Activated CD4-positive, alpha-beta T cell treated with anti-CD3 and anti-CD28 coated beads for 1 hour (primary cell): ENCODE data around the gene DAB2.
"Not testable (repeated sequence)": the region's sequence is repeated elsewhere in the genome, so short reads cannot be mapped to it uniquely, and the experiment has no call there.

Experiments
- DNase-seq: peaks from one replicate; pipeline ENCODE4 v3.0.0-alpha.2; 2020

Gene DAB2

DNA sequence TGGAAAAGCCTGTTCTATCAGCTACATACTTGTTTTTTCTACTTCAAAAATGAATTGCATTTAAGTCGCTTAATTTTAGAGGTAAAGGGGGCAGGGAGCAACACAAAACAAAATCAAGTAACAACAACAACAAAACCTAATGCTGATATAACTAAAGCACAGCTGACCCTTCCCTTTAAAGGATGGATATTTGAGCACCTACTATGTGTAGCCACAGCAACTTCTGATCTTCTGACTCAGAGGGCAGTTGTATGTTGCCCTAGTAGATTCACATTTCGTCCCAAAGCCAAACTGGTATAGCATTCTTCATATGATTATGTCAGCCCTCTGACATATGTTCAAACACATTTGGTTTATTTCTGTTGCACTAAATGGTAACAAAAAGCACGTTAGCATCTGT is 6.8 kb downstream of the DAB2 start:
- no peak for DNase-seq

DNA sequence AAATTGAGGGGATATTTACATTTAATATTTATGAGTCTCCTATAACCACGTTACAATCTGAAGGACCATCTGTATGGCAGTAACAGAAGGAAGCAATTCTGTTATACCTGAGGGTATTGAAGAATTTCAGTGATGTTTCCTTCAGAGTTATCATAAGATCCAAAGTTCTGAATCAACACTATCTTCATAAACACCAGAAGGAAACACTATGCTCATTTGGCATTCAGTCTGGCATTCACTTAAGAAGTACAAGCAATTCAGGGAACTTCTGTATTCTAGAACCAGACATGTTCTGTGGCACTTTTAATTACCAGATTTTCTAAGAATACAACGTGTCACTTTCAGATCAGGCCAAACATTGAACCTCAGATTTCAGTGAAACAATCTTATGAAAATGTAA is 9.6 kb downstream of the DAB2 start:
- no peak for DNase-seq

DNA sequence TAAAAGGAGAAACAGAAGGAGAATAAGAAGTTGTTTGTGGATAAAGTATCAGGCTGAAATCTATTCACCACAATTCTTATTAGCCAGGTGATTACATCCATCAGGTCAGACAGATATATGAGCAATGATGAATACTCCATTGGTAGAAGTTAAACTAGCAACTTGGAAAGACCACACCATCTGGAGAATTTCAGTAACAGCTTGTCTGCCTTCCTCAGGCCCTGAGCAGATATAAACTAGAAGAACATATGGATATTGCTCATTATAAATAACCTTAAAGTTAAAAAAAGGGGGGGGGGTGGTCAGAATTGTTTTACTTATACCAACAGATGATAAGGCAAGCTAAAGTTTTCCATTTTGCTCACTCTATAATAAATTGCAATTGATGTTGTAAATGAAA is 10.4 kb downstream of the DAB2 start:
- no peak for DNase-seq

DNA sequence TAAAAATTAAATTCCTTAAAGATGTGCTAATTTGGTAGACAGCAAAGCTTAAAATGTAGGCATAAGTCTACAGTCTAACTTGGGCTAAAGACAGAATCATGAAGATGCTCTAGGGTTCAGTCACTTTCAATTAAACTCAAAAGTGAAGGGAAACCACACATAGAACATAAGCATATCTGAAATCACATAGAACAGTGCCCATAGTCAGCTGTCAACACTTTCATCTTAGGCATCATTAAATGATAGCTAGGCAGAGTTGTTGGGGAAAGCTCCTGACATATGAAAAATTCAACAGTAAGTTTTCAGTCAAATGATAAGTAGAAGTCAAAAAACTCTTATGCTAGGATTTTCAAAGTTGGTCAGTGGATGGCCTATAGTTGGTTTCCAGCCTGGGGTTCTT is 11.0 kb downstream of the DAB2 start:
- DNase-seq: no peak

DNA sequence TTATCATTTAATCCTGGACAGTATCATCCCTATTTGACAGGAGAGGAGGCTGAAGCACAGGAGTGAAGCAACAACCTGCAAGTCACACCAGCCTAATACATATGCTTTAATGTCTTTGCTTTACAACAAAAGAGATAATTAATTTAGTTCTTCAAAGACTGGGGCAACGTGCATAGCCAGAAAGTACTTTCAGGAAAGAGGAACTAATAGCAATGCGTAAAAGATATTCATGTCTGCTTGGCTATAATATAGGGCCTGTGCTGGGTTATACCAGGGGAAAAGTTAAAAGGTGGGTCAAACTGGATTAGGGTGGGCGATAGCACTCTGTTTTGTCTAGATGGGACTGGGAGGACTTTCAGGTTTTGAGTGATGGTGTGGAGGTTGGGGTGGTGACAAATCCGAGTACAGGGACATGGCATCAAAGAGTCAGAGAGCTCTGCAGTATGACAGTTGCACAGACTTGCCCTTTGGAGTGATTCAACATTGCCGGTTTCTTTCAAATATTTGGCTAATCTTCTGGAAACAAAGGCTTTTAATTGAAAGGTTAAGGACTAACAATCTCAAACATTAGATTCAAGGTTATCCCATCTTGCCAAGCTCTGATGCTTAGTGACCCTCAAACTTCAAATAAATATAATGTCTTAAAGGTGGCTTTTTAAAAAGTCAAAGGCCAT is 11.9 kb downstream of the DAB2 start:
- DNase-seq: no peak

DNA sequence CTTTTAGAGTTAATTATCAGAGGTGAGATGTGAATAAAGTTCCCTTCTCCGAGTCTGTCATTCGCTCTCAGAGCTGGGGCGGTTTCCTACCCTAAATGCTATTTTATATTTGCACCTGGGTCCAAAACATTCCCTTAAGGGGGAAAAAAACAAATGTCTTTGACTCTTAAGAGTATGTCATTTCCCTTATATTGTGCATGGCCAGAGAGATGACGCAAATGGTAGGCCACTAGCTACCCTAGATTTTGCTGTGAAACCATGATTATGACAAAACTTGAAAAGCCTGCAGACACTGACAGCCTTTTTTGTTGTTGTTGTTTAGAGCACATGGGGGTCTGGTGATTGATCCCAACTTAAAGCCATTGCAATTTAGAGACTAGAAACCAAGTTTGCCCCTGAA is 12.8 kb downstream of the DAB2 start:
- DNase-seq: no peak

DNA sequence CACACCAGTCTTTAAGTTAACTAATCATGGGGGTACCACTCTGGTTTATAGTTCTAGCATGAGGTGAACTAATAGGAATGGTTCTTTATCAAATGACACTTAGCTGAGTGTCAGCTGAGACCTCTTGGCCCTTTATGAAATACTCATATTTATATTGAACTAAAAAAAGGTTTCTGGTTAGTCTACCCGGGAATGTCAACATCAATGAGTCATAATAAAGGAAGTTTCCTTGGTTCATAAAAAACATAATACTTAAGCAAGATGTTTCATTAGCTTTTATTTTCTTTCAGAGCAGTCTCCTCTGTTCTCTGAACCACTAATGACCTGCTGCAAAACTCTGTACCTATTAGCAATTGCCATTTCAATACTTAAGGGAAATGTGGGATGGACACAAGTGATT is 13.7 kb downstream of the DAB2 start:
- no peak for DNase-seq

DNA sequence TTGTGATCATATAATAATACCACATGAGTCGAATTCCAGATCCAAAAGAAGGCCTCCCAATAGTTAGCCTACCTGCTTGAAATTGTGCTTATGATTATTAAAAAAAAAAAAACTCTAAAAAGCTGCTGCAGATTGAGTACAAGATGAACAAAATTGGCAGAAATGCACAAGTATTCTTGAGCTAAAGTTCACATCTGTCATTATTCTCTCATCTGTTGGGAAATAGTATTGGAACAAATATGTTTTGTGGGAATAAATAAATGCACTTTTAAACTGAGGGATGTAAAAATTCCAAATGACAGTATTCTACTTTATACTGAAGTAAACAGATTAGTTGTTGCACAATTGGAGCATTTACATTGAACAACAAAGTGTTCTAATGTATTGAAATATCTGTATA is 15.7 kb downstream of the DAB2 start:
- no peak for DNase-seq

DNA sequence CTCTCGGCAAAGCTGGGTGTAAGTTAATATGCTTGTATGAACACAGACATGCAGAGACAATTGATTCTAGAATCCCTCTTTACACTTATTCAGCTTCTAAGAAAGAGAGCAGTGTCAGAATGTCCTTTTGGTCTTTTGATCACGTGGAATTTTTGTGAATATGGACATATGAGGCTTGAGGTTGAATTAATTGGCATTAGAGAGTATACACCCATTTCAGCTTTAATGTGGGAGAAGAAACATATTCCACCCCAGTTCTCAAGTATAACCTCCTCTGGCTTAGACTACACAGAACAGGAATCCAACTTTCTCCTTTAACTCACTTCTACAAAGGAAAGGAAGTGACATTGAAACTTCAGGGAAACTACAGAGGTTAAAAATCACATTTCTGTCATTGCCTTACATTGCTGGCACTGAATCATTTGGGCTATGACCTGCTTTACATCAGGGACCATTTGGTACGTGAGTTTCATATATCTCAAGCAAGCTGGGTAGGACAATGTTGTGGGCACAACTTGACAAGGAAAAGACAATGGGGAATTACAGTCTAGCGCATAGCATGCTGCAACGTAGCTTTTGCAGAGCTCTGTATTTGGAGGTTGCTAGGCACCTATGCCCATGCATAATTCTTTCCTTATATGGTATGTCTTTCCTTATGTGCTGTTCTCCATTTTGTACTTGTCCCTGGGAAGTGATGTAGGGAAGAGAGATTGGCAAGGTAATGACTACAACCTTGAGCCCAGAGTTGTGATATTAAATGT is 19.5 kb downstream of the DAB2 start:
- DNase-seq: no peak

DNA sequence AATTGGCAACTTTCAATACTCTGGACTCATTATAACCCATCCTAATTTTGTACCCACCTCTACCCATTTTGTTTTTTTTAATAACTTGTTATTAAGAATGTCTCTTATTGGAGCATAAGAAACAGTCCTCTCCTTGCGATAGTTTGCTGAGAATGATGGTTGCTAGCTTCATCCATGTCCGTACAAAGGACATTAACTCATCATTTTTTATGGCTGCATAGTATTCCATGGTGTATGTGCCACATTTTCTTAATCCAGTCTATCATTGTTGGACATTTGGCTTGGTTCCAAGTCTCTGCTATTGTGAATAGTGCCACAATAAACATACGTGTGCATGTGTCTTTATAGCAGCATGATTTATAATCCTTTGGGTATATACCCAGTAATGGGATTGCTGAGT is 21.0 kb downstream of the DAB2 start:
- DNase-seq: not testable (repeated sequence)

DNA sequence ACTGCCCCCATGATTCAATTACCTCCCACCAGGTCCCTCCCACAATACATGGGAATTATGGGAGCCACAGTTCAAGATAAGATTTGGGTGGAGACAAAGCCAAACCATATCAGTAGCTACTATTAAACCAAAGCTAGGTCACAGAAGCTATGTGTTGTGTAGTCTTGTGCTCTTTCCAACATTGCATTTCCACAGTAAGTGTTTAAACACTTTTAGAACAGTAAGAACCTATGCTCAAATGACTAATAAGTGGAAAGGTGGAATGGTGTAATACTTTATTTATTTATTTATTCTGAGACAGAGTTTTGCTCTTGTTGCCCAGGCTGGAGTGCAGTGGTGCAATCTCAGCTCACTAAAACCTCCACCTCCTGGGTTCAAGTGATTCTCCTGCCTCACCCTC is 22.6 kb downstream of the DAB2 start:
- not testable (repeated sequence) for DNase-seq

DNA sequence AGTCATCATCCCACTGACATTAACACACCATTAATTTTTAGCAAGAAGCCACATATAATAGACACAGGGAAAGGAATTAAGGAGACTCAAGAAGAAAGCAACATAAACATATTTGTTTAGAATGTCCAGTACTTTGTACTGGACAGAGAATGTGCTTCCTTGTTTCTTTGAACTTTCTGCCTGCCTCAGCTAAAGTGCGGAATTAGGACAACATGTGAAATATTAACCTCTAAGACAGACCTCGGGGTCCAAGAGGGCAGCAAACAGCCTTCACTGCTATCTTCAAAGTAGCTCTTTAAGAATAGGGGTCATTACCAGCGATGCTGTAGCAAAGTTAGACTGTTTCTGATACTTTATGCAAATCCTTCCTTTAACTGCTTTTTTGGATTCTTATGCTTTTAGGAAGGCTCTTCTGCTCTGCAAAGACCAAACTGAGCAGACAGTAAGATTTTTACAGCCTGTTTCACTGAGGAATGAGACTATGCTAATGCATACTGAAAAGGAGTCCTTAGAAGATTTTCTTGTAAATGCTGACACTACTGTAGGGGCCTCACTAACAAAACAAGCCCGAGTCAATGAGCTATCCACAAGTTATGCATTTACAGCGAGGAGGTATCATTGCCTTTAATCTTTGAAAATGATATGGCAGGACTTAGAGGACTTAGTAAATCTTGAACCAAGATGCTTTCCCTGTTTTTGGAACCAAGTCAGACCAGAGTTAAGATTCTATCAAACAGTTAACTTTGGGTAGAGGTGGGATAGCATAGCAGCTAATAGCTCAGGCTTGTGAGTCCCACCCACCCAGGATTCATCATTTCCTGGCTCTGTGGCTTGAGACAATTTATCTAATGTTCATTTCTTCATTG is 23.8 kb downstream of the DAB2 start:
- no peak for DNase-seq

DNA sequence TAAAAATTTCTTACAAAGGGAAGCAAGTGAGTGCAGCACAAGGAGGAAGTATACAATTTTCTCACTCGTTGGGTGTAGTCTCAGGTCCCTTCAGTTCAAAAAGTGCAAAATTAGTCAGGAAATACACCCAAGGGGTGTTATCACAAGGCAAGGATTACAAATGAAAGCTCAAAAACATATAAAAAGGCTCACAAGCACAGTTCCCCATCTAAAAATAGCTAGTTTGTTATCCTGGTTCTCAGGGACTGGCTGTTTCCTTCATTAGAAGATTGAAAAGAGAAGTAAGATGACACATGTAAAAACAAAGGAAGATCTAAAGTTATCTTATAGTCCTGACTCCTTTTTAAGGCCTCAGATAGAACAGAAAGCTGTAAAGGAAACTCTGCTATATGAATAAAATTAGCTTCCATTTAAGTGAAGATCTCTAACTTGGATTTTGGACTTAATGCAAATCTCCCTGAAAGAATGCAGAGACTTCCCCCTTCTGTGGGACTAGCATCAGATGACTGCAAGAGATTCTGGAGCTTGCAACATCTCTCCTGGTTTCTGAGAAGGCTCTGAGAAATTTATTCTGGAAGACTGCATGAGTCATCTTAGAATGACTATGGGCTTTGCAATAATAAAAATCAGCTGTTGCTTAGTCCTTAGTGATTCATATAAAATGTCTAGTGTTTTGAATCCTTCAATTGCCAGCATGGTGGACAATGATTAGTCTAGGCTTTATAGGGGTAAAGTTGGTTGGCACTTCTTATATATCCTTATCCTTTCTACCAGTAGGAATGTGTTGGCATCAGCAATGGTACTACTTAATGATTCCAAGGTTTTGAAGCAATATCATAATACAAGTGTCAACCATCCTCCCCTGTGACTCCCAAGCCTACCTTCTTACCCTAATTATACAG is 25.4 kb downstream of the DAB2 start:
- DNase-seq: no peak

DNA sequence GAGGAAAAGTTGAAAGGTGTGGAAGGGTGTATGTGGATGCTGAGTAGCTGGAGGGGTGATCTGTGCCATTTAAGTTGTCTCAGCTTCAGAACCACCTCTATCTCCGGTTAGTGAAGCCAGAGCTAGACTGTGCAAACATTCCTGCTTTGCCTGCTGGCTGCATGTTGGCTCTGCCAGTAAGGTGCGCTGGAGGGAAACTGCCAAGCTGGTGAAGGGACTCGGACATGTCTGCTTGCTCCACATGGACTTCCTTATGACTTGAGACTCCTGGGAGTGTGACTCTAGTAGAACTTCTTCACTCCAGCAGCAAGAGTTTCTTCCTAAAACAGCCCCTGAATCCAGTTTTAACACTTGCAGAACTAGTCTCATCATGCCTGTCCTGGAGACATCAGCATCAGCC is 27.9 kb downstream of the DAB2 start:
- DNase-seq: no peak

DNA sequence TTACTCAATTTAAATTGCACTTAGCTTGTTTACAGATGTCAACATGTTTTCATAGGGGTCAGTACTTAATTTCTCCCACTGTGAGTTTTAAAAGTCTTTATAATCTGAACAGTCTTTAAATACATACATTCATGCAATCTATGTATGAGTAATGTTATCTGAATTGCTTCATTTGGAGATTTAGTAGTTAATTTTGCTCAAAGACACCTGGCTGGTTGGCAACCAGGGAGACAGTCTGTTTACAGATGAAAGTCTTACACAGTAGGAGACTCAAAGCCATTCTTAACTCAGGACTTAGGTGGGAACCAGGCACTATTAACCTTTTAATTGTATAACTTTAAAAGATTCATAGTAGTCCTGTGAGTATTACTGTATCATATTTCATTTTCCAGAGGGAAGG is 29.3 kb downstream of the DAB2 start:
- no peak for DNase-seq

DNA sequence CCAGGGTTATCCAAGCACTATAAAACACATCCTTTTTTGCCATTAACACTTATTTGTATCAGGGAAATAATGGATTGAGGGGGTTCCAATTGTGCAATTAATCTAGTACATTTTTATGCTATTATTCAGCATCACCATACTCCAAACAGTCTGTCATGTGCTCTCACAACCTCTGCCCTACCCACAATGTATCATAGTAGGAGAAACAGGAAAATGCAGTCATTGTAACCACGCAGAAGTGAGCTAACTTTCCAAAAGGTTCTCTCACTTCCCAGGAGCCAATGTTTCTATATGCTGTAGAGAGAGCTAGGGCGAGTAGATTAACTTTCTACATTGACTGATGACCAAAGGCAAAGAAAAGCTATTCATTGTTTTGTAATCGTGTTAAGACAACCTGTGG is 29.8 kb downstream of the DAB2 start:
- DNase-seq: no peak

DNA sequence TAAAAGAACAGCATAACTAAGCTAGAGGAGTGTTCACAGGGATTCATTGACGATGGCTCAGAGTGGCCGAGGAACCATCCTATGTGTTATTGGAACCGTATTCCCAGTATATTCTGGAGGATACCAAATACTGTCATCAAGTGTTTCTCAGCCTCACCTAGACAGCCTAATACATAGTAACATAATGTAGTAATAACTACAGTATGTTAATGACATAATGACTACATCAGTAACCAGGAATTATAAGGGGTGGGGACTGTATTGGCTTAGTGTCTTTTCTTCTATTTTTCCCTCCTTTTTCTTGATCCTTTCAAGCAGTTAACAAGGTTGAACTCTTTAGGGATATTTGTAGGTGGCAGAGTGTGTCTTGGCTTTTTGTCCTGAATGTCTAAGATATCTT is 33.8 kb downstream of the DAB2 start:
- DNase-seq: no peak

DNA sequence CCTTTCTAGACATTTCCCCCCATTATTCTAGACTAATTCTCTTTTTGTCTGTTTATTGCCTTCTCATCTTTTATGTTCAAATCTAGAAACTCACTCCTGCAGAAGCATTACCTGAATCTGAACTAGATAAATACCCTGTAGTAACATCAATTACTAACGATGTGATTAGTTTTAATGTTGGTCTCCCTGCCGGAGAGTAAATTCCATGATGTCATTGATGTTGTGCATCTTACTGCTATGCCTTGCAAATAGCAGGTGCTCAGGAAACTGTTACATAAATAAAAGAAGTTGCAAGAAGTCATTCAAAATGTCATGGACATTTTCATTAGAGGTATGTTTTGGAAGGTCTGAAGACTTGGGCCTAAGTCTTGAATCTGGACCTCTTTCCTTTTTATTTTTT is 37.5 kb downstream of the DAB2 start:
- DNase-seq: no peak

DNA sequence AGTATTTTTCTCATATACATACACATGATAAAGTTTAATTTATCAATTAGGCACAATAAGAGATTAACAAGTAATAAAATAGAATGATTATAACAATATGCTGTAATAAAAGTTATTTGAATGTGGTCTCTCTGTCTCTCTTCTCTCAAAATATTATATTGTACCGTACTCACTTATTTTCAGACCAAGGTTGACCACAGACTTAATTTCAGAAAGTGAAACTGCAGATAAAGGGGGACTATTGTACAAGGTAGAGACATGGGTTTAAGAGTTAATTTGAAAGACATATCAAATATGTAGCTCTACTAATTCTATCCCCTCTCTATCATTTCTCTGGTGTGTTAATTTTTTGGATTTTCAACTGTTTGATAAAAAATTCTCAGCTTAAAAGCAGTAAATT is 40.5 kb downstream of the DAB2 start:
- DNase-seq: no peak

DNA sequence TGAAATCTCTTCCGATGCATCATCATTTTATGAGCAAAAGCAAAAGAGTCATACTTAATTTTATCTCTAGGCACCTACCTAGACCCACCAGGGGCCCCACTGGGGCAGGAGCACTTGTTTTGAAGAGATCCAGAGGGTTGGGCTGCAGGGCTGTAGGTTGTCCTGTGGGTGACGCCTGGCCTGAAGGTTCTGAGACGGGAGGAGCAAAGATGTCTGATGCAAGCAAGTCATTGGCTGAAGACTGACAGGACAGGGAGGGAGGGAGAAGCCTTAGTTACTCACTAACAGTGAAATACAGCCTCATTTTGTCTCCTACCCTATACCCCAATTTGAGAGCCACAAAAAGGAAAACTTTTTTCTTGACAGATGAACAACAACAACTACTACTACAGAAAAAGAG is 43.4 kb downstream of the DAB2 start:
- DNase-seq: no peak

DNA sequence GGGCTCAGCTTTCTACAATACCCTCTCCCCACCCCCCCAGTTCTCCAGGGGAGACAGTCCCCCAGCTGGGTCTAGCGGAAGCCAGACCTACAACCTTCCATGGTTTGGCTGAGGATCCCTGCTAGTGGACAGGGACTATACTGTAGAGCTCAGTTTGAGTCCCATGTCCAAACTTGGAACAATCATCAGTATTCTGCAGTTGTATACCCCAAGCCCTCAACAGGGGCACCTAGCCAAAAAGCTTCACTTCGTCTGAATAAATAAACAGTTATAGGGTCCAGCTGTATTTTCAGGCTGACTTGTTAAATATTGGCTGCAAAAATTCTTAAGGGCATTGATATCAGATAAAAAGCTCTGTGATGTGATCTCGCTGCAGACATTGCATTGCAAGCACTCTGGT is 45.1 kb downstream of the DAB2 start:
- no peak for DNase-seq

DNA sequence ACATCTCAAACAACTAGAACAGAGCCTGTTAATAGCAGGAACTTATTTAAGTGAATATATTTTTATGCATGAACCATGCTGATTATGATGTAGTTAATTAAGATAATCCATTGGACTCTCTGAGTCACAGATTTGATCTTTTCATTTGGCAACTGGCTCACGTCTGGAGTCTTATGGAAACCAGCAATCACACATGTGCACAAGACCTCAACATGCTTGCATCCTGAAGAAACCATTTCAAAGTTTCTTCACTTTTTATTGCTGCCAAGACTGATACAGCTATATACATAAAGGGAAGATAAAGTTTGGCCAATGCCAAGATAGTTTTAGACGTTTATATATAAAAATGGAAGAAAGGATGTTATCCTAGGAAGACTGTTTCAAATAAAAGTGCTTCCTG is 47.2 kb downstream of the DAB2 start:
- DNase-seq: no peak

DNA sequence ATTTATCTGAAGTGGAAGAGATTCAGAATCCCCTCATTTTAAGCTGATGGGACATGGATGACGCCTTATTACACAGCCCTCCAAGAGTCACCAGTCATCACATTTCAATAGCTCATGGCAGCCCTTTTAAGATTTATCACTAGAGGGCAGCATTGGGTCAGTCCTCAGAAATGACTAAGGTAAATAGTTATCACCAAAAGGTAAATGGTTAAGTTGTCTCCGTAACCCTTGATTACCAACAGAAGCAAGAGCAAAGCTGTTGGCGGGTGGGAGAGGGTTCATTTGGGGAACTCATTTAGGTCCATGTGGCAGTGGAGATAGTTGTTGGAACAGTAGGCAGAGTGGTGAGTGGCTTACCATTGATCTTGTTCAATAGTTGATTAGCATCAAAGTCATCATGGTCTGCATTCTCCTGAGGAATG is 48.5 kb downstream of the DAB2 start:
- no peak for DNase-seq
